Suppressor macrophage treated with lipopolysaccharide for 1 hour (primary cell): Measurements from ENCODE around the gene KLHDC1.
"Not testable (repeated sequence)": the region's sequence is repeated elsewhere in the genome, so short reads cannot be mapped to it uniquely, and the experiment has no call there.

Source experiments
- DNase-seq, 3 donors: peaks; one replicate each; pipeline ENCODE4 v3.0.0-alpha.2; 2020 to 2022

KLHDC1 gene

GRCh38 chr14:49732896-49733295 lies 40.0 kb downstream of the KLHDC1 start:
- DNase-seq, result no peak

- DNase-seq, result no peak
Observed at GRCh38 chr14:49733836-49734235, 40.9 kb downstream of the KLHDC1 start.

- DNase-seq, result not testable (repeated sequence)
Observed at GRCh38 chr14:49735669-49736068, 42.7 kb downstream of the KLHDC1 start.

GRCh38 chr14:49745191-49745590 lies 52.3 kb downstream of the KLHDC1 start:
- no peak for DNase-seq

GRCh38 chr14:49746476-49746875 lies 53.6 kb downstream of the KLHDC1 start:
- not testable (repeated sequence) for DNase-seq

- DNase-seq, result no peak
Observed at GRCh38 chr14:49754570-49755097, 61.7 kb downstream of the KLHDC1 start.

- DNase-seq, result no peak
Observed at GRCh38 chr14:49755378-49755777, 62.5 kb downstream of the KLHDC1 start.

GRCh38 chr14:49761839-49762551 lies 69.1 kb downstream of the KLHDC1 start:
- DNase-seq, result no peak

GRCh38 chr14:49766839-49767238 lies 73.9 kb downstream of the KLHDC1 start:
- peak in 1 of 3 donors; percentile 1 for DNase-seq

GRCh38 chr14:49767270-49767570 lies 74.3 kb downstream of the KLHDC1 start:
- DNase-seq, result no peak

GRCh38 chr14:49767571-49768300 lies 74.8 kb downstream of the KLHDC1 start, which contains the start of gene KLHDC2:
Gene KLHDC2 (plus strand): TSS chr14:49768153. CDS start chr14:49768469, 316 bp downstream.
- peak; percentile 92 to 97 (median 96) for DNase-seq

GRCh38 chr14:49768301-49769121 lies 75.6 kb downstream of the KLHDC1 start:
- DNase-seq, result peak; percentile 70 to 86 (median 82)

GRCh38 chr14:49769171-49769570 lies 76.3 kb downstream of the KLHDC1 start:
- peak in 1 of 3 donors; percentile 3 for DNase-seq

- no peak for DNase-seq
Observed at GRCh38 chr14:49769581-49770211, 76.8 kb downstream of the KLHDC1 start.

GRCh38 chr14:49770212-49770817 lies 77.4 kb downstream of the KLHDC1 start:
- DNase-seq, result no peak

GRCh38 chr14:49771691-49772090 lies 78.8 kb downstream of the KLHDC1 start:
- DNase-seq, result not testable (repeated sequence)

GRCh38 chr14:49774106-49774505 lies 81.2 kb downstream of the KLHDC1 start:
- DNase-seq, result no peak

- DNase-seq, result no peak
Observed at GRCh38 chr14:49778421-49778820, 85.5 kb downstream of the KLHDC1 start.

GRCh38 chr14:49781040-49781439 lies 88.1 kb downstream of the KLHDC1 start:
- not testable (repeated sequence) for DNase-seq

GRCh38 chr14:49783394-49784014 lies 90.6 kb downstream of the KLHDC1 start:
- no peak for DNase-seq

- DNase-seq, result no peak
Observed at GRCh38 chr14:49786315-49786714, 93.4 kb downstream of the KLHDC1 start.

- DNase-seq, result no peak
Observed at GRCh38 chr14:49792618-49793017, 99.7 kb downstream of the KLHDC1 start.
